ENCODE measurements around the gene EHMT1. TPM values are rescaled to one million over a fixed set of nuclear protein-coding genes. Genes with fewer than 3 reads are reported as not detected.
"Not testable (repeated sequence)": the region's sequence is repeated elsewhere in the genome, so short reads cannot be mapped to it uniquely, and the experiment has no call there.

The EHMT1 gene
- total RNA-seq, 1 donor from 2014 or later, result 95.9 TPM

DNA sequence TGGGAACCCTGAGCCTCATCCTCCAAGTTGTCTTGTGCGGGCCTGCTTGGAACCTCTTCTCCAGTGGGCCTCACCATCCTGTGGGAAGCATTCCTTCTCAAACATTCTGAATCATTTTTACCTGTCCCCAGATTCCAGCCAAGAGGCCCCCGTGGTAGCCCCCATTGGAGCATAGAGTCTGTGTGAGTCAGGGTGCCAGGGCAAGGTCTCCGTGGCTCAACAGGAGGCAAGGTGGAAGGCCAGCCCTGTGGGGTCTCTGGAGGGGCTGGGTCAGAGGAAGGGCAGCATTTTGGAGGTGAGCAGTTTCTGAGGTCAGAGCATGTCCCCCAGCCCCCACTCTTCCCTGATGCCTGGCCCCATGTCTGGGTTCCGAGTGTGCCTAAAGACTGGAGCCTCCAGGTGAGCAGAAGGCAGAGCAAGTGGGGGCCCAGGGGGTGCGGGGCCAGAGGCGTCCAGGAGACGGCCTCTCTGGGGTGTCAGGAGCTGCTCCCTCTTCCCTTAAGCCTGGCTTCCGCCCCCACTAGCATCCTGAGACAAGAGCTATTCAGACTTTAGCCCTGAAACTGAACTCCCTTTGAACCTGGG, 260.9 kb downstream of the EHMT1 start:
- intact Hi-C loops (cut with micrococcal nuclease), result no loop called here

DNA sequence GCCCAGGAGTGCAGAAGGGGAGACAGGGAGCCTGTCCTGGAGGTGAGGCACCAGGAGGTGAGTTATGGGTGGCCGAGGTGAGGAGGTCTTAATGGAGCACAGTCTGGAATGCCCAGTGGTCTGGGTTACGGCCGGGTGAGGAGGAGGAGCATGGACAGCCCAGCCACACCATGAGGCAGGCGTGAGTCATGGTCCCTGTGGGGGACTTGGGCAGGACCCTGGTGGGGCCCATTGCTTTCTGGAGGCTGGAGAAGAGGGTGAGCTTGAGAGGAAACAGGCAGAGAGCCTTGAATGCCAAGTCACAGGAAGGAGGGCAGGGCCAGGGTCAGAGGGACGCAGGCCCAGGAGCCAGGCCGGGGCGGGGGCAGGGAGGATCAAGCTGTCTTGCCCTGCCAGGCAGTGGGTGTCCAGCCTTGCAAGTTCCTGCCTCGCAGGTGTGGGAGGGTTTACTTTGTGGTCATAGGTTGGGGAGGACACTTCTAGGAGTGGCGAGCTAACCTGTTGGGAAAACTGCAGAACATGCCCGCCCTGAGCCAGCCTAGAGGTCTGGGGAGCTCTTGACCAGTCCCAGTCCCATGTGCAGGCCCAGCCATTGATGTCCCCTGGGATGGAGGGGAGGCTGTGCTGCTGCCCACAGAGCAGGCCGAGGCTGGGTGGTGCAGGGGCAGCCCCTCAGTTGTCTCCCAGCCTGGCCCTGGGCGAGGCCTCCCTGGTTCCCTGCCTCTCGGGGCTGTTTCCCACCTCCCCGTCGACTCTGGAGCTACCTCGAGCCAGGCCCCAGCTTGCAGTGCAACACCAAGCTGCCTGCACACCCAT, 261.6 kb downstream of the EHMT1 start:
- intact Hi-C loops (cut with micrococcal nuclease), result no loop called here

DNA sequence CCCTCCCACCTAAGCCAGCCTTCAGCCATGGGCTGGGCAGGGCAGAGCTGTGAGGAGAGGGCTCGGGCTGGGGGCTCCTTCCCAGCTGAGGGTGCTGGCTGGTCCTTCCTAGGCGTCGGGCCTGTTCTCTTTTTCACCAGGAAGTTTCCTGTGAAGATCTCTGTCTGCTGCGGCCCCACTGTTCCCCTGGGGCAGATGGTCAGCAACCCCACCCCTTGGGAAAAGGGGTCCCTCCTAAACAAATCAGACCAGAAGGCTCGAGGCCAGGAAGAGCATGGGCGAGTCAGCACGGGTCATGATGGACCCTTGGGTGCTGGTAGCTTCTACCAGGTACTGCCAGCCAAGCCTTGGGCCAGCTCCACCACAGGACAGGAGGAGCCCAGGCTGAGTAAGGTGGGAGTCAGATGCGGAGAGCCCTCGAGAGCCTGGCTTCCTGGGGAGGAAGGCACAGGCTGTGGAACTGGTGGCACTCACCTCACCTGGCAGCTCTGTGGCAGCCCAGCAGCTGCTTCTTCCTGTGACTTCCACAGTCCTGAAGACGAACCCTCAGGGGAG, 262.2 kb downstream of the EHMT1 start:
- intact Hi-C loops (cut with micrococcal nuclease), result no loop called here

DNA sequence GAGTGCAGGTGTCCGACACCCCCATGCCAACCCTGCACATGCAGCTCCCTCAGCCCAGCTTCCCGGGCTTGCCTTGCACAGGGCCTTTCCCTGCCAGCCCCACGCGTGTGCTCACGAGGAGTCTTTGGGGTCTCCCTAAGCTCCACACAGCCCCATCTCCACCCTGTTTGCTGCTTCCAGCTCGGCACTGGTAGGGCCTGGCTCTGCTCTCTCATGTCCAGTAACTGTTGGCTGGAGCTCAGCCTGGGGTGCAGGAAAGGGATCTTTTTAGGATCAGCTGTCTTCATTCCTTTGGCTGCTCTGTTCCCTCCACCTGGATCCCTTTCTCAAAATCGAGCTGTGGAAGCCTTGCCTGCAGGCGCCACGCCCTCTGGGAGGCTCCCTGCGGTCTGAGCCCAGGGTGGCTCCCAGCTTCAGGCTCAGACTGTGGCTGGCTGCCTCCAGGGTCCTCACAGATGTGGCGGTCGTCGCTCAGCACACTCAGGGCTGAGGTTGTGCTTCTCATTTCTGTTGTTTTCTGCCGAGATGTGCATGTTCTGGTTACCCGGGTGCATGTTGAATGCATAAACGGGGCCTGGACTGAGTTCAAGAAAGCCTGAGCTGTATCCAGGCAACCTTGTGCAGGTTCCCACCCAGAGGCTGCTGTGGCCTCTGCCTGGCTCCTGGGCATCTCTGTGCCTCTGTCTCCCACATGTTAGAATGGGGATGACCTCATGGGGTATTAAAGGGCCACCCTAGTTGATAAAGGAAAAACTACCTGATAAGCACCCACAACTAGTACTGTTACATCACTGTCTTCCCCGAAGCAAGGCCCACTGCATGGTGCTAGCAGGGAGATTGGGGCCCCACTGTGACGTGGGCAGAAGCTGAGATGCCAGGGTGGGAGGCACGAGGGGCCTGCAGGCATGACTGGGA, 263.0 kb downstream of the EHMT1 start:
- intact Hi-C loops (cut with micrococcal nuclease), result no loop called here

DNA sequence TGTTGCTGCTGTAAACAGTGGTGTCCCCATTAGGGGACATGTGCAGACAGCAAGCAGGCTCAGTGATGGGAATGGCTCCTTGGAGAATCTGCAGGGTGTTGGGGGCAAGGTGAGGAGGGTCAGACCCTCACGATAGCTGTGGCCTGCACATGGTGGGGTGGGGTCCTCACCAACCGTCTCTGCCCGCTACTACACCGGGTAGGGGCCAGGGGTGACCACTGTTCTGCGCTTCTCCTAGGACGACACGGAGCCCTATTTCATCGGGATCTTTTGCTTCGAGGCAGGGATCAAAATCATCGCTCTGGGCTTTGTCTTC, 263.7 kb downstream of the EHMT1 start:
- intact Hi-C loops (cut with micrococcal nuclease), result no loop called here

DNA sequence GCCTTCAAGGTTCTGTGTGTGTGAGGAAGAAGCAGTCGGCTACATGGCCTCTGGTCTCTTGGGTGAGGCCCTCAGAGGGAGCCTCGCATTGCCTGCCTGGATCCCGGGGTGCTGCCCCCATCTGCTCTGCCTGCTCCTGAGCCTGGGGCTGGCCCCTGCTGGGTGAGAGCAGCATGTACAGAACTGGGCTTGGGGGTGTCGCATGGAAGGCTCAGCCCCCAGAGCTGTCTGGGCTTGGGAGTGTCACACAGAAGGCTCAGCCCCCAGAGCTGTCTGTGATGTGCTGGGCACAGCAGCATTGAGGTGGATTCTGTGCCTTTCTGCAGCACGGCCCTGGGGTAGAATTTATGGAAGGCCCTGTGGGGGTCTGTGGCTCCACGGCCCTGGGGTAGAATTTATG, 265.2 kb downstream of the EHMT1 start:
- intact Hi-C loops (cut with micrococcal nuclease), result not testable (repeated sequence)

DNA sequence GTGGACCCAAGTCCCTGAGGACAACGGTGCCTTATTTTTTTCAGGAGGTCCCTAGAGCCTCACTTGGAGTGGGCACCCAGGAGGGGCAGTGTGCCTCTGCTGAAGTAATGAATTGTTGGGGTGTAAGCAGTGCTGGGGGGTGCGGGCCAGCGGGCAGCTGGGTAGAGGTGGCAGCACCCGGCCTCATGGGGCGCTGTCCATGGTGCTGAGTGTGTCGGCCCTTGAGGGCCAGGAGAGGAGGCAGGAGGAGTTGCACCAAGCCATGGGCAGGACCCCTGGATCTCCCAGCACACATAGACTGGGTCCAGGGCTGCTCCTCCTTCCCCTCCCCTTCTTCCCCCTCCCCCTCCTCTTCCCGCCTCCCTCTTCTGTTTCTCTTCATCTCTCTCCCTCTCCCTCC, 265.7 kb downstream of the EHMT1 start:
- intact Hi-C loops (cut with micrococcal nuclease), result not testable (repeated sequence)

DNA sequence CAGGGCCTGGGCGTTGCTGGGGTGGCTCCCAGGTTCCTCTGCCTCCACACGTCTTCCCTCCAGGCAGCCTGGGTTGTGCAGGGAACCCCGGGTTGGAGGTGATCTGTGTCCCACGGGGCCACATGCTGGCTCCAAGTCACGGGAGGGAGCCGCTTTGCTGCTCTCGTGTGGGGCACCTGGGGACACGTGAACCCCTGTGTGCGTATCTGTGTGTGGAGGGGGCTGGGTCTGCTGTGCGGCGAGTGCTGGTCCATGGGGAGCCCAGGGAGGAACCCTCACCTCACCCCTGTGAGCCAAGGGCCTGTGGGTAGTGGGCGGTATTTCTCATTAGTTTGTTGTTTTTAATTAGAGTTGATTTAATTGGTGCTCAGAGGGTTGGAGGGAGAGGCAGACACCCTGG, 266.3 kb downstream of the EHMT1 start:
- intact Hi-C loops (cut with micrococcal nuclease), result not testable (repeated sequence)

Other genes starting within 250 kb of the EHMT1 start
- gene EXD3, start 195.8 kb upstream of the EHMT1 start, total RNA-seq, result 8.2 and 9.6 TPM in 2 replicates
- 0.80 and 0.98 TPM in 2 replicates for gene NOXA1, start 195.6 kb upstream of the EHMT1 start, total RNA-seq
- not detected in 2 replicates for gene ENTPD8, start 177.6 kb upstream of the EHMT1 start, total RNA-seq
- gene NSMF, start 159.7 kb upstream of the EHMT1 start, total RNA-seq, result 50.6 and 51.5 TPM in 2 replicates
- gene PNPLA7, start 68.6 kb upstream of the EHMT1 start, total RNA-seq, result 3.0 and 3.3 TPM in 2 replicates
- 39.2 and 42.4 TPM in 2 replicates for gene MRPL41, start 67.1 kb upstream of the EHMT1 start, total RNA-seq
- gene DPH7, start 40.1 kb upstream of the EHMT1 start, total RNA-seq, result 39.4 and 40.9 TPM in 2 replicates
- gene ZMYND19, start 28.5 kb upstream of the EHMT1 start, total RNA-seq, result 40.1 and 42.6 TPM in 2 replicates
- 67.4 and 72.5 TPM in 2 replicates for gene ARRDC1, start 13.3 kb upstream of the EHMT1 start, total RNA-seq

Data from T-helper 2 cell treated with Interferon-gamma antibody and Interleukin-4, amounts not matched to agents 100 ng/mL and 5 ng/mL, for 36 hours (primary cell).